Endothelial cell of hepatic sinusoid (primary cell): ENCODE data around the gene IP6K3.

Experiments used
- in situ Hi-C: cut with HindIII; loops from 2 replicates; pipeline ENCODE4 v1.10.0; 2017; ENCODE audit warnings: low sequenced_read_pairs

IP6K3 gene

GRCh38 chr6:33682341-33682740 lies 64.4 kb downstream of the IP6K3 start:
- in situ Hi-C loops: no loop called here

GRCh38 chr6:33679761-33680160 lies 66.9 kb downstream of the IP6K3 start:
- in situ Hi-C loops: no loop called here

- in situ Hi-C loops: no loop called here
These were observed 67.7 kb downstream of the IP6K3 start for GRCh38 chr6:33678932-33679490.

- in situ Hi-C loops: no loop called here
These were observed 68.3 kb downstream of the IP6K3 start for GRCh38 chr6:33678233-33678931.

GRCh38 chr6:33677689-33678088 lies 69.0 kb downstream of the IP6K3 start:
- in situ Hi-C loops: no loop called here

- in situ Hi-C loops: no loop called here
These were observed 69.5 kb downstream of the IP6K3 start for GRCh38 chr6:33677143-33677660.

GRCh38 chr6:33676416-33677142 lies 70.1 kb downstream of the IP6K3 start:
- in situ Hi-C loops: no loop called here

- in situ Hi-C loops: no loop called here
These were observed 70.7 kb downstream of the IP6K3 start for GRCh38 chr6:33675968-33676367.

GRCh38 chr6:33673851-33674250 lies 72.9 kb downstream of the IP6K3 start:
- in situ Hi-C loops: no loop called here

GRCh38 chr6:33672808-33673207 lies 73.9 kb downstream of the IP6K3 start:
- in situ Hi-C loops: no loop called here

- in situ Hi-C loops: no loop called here
These were observed 75.0 kb downstream of the IP6K3 start for GRCh38 chr6:33671744-33672072.
